NCI-H524 treated with DMSO at 0.1 percent for 48 hours (cell line): Measurements from ENCODE around the gene KCNN1.
A peak's percentile ranks its signal among the peaks of the same experiment; 100 is the strongest.
"Not testable (repeated sequence)": the region's sequence is repeated elsewhere in the genome, so short reads cannot be mapped to it uniquely, and the experiment has no call there.

Source experiments
- DNase-seq: peaks from one replicate; lab custom pipeline; 2025; lab: John Stamatoyannopoulos, UW

The KCNN1 gene

DNA sequence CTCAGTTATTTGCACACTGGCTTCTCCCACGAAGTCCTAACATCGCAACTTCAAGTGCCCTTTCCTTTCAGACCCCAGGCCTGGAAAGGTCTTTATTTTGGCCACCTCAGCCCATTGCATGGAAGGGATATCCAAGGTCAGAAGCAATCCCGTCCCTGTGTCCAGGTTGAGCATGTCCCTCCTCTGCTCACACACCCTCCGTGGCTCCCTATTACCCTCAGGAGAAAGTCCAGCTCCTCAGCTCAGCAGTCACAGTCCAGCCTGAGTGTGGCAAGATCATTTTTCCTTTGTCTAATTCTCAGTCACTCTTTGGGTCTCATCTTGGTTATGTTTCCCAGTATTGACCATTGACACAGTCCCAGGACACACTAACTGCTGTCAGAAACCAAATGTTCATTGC lies 60.2 kb downstream of the KCNN1 start:
- DNase-seq, result no peak

DNA sequence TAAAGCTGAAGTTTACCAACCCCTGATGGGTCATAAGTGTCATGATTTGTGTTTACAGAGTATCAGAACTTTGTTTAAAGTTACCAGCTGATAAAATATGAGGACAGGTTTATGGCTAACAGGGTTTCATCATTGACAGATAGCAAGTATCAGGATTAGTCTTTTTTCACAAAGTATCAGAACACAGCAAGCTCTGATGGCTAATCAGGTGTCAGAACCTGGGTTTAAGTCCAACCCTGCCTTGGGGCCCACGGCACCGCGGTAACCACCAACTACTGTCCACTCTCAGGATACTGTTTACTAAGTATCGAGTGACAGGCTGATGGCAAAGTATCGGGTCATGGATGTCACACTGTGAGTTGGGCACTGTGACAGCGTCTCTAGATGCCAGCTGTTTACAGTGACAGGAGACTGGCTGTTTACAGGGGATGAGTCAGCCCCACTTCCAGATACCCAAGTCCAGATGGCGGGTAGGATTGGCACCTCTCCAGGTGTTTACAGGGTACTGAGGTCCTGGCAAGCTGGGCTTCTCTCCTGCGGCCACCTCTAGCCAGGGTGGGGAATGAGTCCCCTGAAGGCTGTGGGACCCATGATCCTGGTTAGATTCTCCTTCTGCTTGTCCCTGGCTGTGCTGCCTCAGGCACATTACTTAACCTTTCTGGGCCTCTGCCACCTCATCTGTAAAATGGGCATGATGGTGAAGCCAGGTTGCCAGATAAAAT lies 62.9 kb downstream of the KCNN1 start:
- peak; percentile 73 for DNase-seq

DNA sequence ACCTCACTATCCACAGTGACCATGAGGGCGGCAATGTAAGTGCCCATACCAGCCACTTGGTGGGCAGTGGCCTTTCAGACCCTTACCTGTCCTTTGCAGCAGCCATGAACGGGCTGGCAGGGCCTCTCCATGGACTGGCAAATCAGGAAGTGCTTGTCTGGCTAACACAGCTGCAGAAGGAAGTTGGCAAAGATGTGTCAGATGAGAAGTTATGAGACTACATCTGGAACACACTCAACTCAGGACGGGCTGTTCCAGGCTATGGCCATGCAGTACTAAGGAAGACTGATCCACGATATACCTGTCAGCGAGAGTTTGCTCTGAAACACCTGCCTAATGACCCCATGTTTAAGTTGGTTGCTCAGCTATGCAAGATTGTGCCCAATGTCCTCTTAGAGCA lies 64.5 kb downstream of the KCNN1 start:
- DNase-seq, result not testable (repeated sequence)

DNA sequence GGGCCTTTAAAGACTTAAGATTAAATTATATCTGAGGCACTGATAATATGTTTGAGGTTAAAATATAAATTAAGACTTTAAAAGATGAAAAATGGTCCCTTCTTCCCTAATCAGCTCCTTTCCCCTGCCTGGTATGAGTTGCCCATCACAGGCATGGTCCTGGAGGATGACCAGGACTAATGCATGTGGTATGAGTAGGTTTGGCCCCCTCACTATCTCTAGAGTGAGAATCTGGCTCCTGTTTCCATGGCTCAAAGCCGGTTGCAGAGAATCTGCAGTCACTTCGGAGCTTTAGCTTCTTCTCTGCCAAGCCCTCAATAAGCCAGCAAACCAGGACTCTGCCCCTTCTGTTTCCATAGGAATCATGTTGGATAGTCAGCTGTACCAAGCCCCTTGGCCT lies 65.2 kb downstream of the KCNN1 start:
- DNase-seq, result not testable (repeated sequence)

DNA sequence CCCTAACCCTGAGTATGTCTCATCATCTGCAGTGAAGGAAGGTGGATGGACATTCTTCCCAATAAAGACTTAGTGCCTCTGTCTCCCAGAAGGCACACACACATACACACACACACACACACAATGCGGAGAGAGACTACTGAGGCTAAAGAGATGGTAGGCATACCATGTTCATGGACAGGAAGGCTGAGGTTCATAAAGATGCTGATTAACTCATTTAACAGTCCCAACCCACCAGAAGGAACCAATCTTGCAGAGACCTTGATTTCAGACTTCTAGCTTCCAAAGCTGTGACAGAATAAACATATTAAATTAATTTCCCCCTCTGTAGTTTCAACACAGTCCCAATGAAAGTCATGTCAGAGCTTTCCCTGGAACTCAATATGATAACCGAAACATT lies 74.1 kb downstream of the KCNN1 start:
- DNase-seq, result no peak

DNA sequence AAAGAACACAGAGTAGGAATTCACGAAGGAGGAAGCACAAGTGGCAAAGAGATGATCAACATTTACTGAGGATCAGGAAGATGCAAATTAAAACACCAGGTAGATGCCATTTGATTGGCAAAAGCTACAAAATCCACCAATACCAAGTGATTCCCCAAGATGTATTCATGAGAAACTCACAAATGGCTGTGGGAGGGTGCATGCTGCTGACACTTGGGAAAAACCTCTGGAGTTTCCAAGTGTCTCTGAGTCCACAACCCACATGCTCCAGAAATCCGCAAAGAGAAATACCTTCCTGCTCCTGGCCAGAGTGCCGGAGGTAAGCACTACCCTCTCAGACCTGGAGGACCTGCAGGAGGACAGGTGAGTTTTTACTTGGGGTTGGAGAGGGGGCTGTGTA lies 76.8 kb downstream of the KCNN1 start:
- no peak for DNase-seq

DNA sequence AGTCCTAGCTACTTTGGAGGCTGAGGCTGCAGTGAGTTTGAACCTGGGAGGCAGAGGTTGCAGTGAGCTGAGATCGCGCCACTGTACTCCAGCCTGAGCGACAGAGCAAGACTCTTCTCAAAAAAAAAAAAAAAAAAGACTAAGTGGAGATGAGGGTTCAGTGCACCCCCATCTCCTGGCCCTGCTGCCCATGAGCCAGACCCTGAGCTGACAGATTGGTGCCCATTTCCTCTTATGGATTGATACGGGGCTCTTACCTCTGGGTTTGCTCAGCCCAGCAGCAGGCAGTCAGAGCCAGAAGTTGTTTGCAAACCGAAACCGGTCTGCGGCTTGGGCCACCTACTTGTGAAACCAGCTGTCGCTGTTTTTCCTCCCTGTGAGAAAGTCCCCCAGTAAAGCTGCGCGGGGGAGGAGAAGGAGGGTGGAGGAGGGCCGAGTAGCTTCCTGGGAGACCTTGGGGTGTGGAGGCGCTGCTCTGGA lies 78.0 kb downstream of the KCNN1 start:
- peak; percentile 97 for DNase-seq

DNA sequence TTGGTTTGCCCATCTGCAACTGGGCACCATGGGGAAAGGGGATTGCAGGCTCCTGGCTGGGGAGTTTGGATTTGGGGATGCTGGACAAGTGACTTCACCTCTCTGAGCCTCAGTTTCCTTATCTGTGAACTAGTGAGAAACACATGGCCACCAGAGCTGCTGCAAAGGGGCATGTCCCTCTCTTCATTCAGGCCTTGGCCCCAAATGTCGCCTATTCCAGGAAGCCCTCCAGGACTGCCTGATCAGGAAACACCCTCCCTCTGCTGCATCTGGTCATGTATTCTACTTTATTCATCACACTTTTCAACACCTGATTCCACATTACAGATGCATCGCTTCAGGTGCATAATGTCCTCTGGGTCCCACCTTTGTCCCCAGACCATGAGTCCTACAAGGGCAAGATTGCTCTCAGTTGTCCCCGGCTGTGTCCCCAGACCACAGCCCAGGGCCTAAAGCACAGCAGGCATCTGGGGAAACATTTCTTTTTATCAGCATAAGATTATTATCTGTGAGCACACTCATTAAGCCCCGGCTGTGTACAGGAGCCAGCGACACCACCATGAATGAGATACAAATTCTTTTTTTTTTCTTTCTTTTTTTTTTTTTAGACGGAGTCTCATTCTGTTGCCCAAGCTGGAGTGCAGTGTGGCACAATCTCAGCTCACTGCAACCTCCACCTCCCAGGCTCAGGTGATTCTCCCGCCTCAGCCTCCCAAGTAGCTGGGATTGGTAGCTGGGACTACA lies 78.6 kb downstream of the KCNN1 start:
- DNase-seq, result no peak

DNA sequence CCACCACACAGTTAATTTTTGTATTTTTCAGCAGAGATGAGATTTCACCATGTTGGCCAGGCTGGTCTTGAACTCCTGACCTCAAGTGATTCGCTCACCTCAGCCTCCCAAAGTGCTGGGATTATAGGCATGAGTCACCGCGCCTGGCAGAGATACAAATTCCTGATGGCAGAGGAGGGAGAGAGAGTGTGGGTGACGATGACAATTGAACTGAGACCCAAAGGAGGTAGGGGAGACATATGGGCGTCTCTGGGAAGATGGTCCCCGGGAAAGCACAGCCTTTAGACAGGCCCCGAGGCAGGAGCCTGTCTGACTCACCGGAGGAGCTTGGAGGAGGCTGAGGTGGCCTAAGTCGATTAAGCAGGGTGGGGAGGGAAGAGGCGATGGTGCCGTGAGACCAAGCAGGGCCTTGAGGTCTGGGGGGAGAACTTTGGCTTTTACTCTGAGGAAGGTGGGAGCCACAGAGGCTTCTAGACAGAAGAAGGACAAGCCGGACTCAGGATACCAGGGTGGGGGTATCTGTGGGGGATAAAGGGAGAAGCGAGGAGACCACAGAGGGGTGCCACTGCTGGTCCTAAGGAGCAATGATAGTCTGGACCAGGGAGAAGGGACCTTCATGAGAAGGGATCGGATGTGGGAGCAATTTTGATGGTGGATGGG lies 79.3 kb downstream of the KCNN1 start:
- DNase-seq, result no peak

DNA sequence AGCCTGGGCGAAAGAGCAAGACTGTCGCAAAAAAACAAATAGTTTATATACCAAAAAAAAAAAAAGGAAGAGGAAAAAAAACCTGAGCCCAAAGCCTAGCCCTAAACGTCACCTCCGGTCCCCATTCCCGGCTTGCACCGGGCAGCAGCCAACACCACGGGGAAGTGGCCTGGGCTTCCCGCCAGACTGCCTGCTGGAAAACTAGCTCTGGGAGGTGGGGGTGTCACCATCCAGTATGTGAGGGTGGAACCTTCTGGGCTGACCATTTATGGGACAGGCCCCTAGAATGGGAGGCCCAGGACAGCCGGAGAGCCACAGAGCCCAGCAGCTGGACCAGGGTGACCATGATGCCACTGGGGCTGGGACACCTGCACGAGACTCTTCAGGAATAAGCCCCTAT lies 82.5 kb downstream of the KCNN1 start:
- no peak for DNase-seq
